ENCODE results near the gene RAD21L1.
"Not testable (repeated sequence)": the region's sequence is repeated elsewhere in the genome, so short reads cannot be mapped to it uniquely, and the experiment has no call there.

RAD21L1 gene

DNA sequence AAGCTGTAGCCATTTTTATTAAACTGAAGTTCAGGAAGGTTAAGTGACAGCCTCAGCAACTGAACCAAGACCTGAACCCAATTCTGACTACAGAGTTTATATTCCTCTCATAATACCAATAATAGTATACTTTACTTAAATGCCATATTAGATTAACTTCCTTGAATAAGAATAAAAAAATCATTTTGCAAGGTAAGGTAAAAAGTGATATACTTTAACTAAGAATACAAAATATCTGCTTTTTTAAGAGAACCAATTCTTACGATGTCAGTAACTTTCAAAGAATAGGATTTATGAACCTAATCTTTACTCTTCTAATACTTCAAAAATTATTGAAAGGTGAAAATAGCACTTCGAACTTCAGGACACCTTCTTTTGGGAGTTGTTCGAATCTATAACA, 3.7 kb downstream of the RAD21L1 start:
- DNase-seq (ENCODE audit: low spot score): no peak

GRCh38 chr20:1232286-1233111, 6.7 kb downstream of the RAD21L1 start:
- no peak for DNase-seq (ENCODE audit: low spot score)

- no peak for DNase-seq (ENCODE audit: low spot score)
Observed at GRCh38 chr20:1240549-1240948, 14.7 kb downstream of the RAD21L1 start.

GRCh38 chr20:1241456-1241855, 15.6 kb downstream of the RAD21L1 start:
- no peak for DNase-seq (ENCODE audit: low spot score)

DNA sequence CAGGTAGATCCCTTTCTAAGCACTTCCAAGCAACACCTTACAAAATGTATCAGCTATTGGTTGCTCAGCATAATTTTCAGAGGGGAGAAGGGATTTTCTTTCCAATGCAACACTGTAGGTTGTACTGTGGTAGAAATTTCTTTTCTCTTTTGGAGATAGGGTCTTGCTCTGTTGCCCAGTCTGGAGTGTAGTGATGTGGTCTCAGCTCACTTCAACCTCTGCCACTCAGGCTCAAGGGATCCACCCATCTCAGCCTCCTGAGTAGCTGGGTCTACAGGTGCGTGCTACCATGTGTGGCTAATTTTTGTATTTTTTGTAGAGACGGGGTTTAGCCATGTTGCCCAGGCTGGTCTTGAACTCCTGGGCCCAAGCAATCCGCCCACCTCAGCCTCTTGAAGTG, 16.3 kb downstream of the RAD21L1 start:
- DNase-seq (ENCODE audit: low spot score): no peak

DNA sequence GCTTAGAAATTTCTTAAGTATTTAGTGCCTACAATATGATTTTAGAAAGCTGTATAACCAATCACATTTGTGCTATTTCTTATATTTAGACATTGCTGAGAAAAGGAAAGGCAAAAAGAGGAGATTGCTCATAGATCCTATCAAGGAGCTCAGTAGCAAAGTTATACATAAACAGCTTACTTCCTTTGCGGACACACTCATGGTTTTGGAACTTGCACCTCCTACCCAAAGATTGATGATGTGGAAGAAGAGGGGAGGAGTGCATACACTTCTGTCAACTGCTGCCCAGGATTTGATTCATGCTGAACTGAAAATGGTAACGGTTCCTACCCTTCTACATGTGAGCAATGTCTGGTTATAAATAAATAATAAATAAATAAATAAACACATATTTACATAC, 16.7 kb downstream of the RAD21L1 start:
- DNase-seq (ENCODE audit: low spot score): no peak

- DNase-seq (ENCODE audit: low spot score): no peak
Observed at GRCh38 chr20:1245578-1245977, 19.7 kb downstream of the RAD21L1 start.

- DNase-seq (ENCODE audit: low spot score): no peak
Observed at GRCh38 chr20:1247689-1248088, 21.8 kb downstream of the RAD21L1 start.

DNA sequence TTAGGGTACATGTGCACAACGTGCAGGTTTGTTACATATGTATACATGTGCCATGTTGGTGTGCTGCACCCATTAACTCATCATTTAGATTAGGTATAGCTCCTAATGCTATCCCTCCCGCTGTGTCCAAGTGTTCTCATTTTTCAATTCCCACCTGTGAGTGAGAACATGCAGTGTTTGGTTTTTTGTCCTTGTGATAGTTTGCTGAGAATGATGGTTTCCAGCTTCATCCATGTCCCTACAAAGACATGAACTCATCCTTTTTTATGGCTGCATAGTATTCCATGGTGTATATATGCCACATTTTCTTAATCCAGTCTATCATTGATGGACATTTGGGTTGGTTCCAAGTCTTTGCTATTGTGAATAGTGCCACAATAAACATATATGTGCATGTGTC, 24.4 kb downstream of the RAD21L1 start:
- DNase-seq (ENCODE audit: low spot score): not testable (repeated sequence)

DNA sequence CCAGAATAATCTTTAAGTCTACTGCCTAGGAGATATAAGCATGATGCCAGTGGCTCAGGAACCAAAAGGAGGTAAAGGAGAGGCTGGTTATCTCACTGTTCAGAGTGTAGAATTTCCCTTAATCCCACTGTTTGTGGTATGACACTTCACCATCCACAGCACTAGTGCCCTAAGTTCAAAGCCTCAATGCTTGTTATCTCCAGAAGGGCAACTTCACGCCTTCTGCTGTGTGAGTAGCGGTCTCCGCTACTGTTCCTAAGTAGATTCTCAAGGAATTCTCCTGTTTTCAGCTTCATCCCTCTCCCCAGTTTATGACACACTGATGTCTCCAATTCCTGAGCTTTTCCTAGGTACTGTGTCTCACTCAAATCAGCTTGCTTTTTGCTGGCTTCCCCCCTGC, 26.6 kb downstream of the RAD21L1 start:
- no peak for DNase-seq (ENCODE audit: low spot score)

- no peak for DNase-seq (ENCODE audit: low spot score)
Observed at GRCh38 chr20:1254254-1254653, 28.4 kb downstream of the RAD21L1 start.

DNA sequence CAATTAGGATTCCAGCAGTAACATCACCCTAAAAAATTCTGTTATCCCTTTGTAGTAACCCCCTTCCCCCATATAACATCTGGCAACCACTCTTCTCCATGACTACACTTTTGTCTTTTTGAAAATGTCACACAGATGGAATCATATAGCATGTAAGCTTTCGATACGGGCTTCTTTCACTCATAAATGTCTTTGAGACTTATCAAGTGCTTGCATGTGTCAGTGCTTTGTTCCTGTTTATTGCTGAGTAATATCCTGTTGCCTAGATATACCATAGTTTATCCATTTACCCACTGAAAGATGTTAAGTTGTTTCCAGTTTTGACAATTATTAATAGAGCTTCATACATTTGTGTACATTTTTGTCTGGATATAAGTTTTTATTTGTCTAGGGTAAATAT, 29.8 kb downstream of the RAD21L1 start:
- DNase-seq (ENCODE audit: low spot score): no peak

DNA sequence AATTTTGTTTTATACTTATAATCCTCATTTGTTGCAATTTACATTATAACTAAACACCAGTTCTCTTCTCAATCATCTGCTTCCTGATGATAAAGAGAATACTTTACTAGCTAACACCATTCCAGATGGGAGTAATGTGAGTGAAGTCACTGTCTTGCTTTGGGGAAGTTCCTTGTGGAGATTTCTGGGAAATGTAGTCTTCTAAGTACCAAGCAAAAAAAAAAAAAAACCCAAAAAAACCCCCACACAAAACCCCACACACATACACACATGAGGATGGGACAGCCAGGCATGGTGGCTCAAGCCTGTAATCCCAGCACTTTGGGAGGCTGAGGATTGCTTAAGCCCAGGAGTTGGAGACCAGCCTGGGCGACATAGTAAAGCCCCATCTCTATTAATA, 38.0 kb downstream of the RAD21L1 start:
- no peak for DNase-seq (ENCODE audit: low spot score)

DNA sequence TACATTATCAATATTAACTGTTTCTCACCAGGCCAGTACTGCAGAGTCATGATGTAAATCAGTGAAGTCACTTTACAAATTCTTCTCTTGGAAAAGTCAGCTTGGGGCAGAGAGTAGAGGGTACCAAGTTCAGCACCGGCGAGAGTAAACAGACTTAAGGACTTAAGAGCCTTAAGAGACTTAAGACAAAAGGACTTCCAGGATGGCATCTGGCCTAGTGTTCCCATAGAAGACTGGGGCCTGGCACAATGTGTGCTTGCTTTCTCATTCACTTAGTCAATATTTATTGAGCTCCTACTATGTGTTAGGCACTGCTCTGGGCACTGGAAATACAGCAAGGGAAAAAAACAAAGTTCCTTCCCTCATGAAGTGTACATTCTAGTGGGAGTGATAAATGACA, 38.9 kb downstream of the RAD21L1 start:
- no peak for DNase-seq (ENCODE audit: low spot score)

DNA sequence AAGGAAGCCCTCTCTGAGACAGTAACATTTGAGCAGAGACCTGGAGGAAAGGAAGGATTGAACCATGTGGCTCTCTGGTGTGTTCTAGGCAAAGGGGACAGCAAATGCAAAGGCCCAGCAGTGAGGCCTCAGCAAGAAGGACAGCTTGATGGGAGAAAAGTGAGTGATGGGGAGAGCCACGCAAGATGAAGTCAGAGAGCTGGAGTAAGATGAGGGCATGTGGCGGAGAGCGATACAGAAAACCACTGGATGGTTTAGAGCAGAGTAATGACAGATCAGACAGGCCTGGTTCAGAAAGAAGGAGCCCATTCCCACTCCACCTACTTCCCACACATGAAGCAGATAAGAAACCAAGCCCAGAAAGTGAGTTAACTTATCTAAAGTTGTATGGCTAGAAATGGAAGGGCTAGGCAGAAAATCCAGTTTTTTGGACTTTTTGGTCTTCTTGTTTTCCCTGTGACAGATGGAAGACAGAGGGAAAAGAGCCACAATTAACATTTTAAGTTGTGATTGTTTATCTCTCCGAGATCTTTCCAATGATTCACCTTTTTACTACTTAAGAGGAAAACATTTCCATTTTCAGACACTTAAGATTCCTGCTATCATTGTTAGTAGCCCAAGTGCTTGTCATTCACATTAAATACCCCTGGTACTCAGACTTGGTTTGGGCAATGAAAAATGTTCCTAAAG, 39.5 kb downstream of the RAD21L1 start:
- DNase-seq (ENCODE audit: low spot score): no peak

DNA sequence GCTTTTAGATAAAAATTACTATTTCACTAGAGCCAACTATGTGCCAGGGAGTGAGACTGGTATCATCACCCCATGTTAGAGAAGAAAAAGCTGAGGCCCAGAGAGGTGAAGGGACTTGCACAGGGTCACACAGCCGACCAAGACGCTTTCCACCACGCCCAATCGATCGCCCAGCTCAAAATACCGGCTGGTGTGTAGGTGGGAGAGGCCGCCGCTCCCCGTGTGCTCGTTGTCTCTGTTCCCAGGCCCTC, 40.0 kb downstream of the RAD21L1 start:
- DNase-seq (ENCODE audit: low spot score): no peak

DNA sequence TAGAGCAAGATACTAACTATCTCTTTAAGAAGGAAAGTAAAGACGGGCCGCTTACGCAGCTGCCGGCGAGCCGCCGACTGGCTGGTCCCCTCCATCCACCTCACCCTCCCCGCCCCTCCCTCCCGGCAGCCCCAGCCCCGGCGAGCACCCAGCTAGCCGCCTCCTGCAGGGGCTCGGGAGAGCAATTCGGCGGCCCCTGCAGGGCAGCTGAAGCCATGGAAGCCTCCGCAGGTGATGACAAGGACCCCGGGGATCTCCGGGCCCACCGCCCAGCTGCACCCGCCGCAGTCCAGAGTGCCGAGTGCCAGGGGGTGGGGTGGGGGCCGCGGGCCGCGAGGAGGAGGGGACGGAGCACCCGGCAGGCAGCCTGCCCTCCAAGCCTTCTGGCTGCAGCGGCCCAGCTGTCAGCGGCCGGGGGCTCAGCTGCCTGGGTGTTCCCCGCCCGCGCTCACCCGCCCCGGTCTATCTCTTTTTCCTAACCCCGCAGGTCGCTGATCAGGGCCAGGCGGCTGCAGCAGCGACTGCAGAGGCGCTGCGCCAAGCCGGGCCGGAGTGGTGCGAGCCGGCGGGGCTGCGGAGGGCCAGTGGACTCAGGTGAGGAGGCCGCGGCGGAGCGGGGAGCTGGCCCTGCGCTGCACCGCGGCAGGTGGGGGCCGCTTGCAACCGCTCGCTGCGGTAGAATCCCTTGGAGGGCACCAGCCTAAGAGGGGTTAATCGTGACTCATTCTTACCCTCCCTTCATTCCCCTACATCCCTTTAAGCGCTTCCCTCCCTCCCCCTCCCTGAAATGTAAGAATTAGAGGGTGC, 40.5 kb downstream of the RAD21L1 start, which contains the start of gene SNPH:
TSS of gene SNPH (plus strand) at position 128 of the 807 bp plus-strand sequence. CDS start 29,946 bp downstream, outside the sequence.
- no peak for DNase-seq (ENCODE audit: low spot score)

GRCh38 chr20:1267161-1267560, 41.3 kb downstream of the RAD21L1 start:
- no peak for DNase-seq (ENCODE audit: low spot score)

DNA sequence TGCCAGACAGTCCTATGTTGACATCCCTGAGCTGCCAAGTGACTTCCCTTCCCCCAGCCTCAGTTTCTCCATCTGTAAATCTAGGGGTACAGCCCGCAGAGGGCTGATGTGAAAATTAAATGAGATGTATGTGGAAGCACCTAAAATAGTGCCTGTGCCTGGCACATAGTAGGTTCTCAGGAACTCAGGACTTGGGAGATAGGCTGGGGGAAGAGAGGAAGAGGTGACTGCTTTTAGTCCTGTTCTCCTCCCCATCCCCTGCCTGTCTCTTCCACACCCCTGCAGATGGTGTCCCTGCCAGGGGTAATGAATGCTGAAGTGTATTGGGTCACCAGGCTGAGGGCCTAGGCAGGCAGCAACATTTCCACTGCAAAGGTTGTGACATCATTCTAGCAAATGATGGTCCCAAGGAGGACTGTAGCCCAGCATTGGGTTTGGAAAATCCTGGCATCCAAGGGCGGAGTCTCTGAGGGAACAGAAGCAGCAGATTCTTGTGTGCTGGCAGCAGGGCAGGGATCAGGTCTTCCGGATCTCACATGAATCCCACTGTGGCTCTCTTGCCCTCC, 42.0 kb downstream of the RAD21L1 start:
- DNase-seq (ENCODE audit: low spot score): no peak

GRCh38 chr20:1269235-1269634, 43.4 kb downstream of the RAD21L1 start:
- no peak for DNase-seq (ENCODE audit: low spot score)

DNA sequence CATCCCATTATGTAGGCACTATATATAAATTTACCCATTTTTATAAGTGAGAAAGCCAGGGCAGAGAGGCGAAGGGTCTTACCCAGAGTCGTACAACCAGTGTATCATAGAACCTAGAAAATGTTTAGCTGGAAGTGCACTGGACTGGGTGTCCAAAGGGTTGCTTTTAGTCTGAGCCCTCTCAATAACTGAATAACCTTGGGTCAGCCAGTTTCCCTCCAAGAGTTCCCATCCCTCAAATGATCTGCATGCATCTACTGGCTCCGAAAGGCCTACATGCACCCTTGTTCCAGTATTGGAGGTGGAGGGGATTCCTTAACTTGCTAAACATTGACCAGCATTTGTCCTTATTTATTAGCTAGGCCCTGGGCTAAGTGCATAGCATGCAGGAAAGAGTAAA, 44.0 kb downstream of the RAD21L1 start:
- no peak for DNase-seq (ENCODE audit: low spot score)

DNA sequence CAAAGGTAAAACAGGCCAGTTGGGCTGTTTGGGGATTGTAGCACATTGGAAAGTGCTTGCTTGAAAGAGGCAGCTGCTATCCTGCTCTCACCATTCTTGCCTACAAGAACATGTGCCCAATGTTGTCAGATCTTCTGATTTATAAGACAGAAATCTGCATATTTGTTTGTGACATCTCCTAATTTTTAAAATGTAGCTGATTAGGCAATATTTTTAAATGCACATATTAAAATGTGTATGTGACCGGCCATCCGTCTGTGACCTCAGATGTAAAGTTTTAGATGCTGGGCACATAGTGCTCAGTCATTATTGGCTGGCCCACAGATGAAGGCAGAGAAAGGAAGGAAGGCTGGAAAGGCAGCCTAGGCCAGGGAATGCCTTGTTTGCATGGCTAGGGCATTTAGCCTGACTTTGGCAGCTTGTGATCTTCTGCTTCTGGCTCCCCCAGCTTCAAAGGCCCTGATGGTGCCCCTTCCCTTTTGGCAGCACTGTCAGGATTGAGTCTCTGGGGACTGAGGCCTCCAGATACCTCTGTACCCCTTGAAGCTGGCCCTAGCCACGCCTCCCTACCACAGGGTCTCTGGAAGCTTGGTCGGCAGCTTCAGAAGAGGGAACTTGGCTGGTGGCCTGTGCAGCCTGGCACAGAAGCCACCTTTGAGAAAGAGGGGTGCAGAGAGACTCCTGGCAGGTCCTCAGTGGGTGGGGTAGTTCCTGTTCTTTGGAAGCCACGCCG, 46.7 kb downstream of the RAD21L1 start:
- DNase-seq (ENCODE audit: low spot score): no peak

Data from HuH-7.5 (cell line).